Endodermal cell (in vitro differentiated cells): ENCODE data around the gene ZNF580. TPM values are rescaled to one million over a fixed set of nuclear protein-coding genes. Genes with fewer than 3 reads are reported as not detected.

Experiments
- DNase-seq: peaks from one replicate; pipeline ENCODE4 v3.0.0-alpha.2; 2017
- H3K27ac ChIP-seq: 2 replicates; pipeline ENCODE4 v1.5.1; 2013; ENCODE audit warnings: mild to moderate bottlenecking, low read depth, low read length, moderate library complexity
- H3K27me3 ChIP-seq: 2 replicates; pipeline ENCODE4 v1.6.1; 2013; ENCODE audit warnings: mild to moderate bottlenecking, low read length, moderate library complexity; ENCODE audit not compliant: insufficient read depth, control insufficient read depth, poor library complexity, severe bottlenecking
- H3K36me3 ChIP-seq: 2 replicates; pipeline ENCODE4 v1.7.0; 2013; ENCODE audit warnings: mild to moderate bottlenecking, low read length, moderate library complexity; ENCODE audit not compliant: control insufficient read depth, insufficient read depth
- H3K4me1 ChIP-seq: one replicate; pipeline ENCODE4 v1.7.0; 2013; ENCODE audit warnings: low read length; ENCODE audit not compliant: control insufficient read depth, insufficient read depth
- H3K4me3 ChIP-seq: 2 replicates; pipeline ENCODE4 v1.5.1; 2013; ENCODE audit warnings: mild to moderate bottlenecking, low read length, moderate library complexity
- H3K9ac ChIP-seq: 2 replicates; pipeline ENCODE4 v1.6.1; 2013; ENCODE audit warnings: mild to moderate bottlenecking, low read length, moderate library complexity; ENCODE audit not compliant: poor library complexity, severe bottlenecking; ENCODE audit errors: extremely low read depth
- H3K9me3 ChIP-seq: 2 replicates; pipeline ENCODE4 v1.6.1; 2013; ENCODE audit warnings: mild to moderate bottlenecking, low read length, moderate library complexity; ENCODE audit not compliant: control insufficient read depth
- H3K27ac Mint-ChIP-seq: 2 replicates; pipeline ENCODE4 v1.8.0; 2020; ENCODE audit warnings: mixed read lengths
- H3K27me3 Mint-ChIP-seq: 2 replicates; pipeline ENCODE4 v1.8.0; 2021; ENCODE audit warnings: mild to moderate bottlenecking, mixed read lengths; ENCODE audit not compliant: insufficient read depth
- H3K36me3 Mint-ChIP-seq: 2 replicates; pipeline ENCODE4 v1.8.0; 2020; ENCODE audit warnings: low read depth, mixed read lengths
- H3K4me1 Mint-ChIP-seq: 2 replicates; pipeline ENCODE4 v1.8.0; 2020; ENCODE audit warnings: mixed read lengths
- H3K4me3 Mint-ChIP-seq: 2 replicates; pipeline ENCODE4 v1.8.0; 2020; ENCODE audit warnings: mild to moderate bottlenecking, moderate library complexity, mixed read lengths
- H3K9me3 Mint-ChIP-seq: 2 replicates; pipeline ENCODE4 v1.8.0; 2020; ENCODE audit warnings: mild to moderate bottlenecking, mixed read lengths
- whole genome bisulfite sequencing, 2 experiments: methylation state at CpG; one replicate each; pipeline versions ENCODE4 v1.1.5 to v1.1.7; 2013; ENCODE audit warnings: missing lambda C conversion rate in 2 of 2, mixed read lengths in 1 of 2; ENCODE audit not compliant: insufficient coverage in 1 of 2, insufficient read length in 1 of 2; 5-methylcytosine and 5-hydroxymethylcytosine counted together
- total RNA-seq, 2 donors: library from RNA; stranded (reverse); fragmentation: NEBNext Ultra II Directional in 1 of 2; extraction: Animal tissue kit (Norgen Biotek cat#: 25700) in 1 of 2; gene quantifications; 2 replicates in 1 of 2; 3 replicates in 1 of 2; pipeline ENCODE4 v1.2.1, GENCODE V29; 2021
- TF ChIP-seq, protein P1 (sequence below): fragments of 200-600 bp; sonication (generic); conservative IDR thresholded peaks from 2 replicates; pipeline ENCODE4 v1.5.0; 2021; ENCODE audit warnings: antibody characterized with exemption, mild to moderate bottlenecking

ZNF580 gene
- total RNA-seq, 2 donors from 2014 or later: 27.3 to 38.6 TPM

DNA sequence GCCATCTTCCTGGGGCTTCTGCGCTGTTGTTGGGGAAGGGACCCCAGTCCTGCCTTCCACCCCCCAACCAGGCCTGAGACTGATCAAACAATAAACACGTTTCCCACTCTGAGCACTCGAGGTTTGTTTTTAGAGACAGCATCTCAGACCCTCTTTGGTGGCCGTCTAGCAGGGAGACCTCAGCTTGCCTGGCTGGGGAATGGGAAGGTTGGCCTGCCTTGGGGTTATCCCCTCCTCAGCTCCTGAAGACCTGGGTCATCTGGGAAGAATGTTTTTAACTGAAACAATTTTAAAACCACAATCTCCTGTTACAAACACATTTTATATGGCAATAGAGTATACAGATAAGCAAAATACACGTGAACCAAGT is 4.7 kb downstream of the ZNF580 start:
- Mint-ChIP-seq H3K27me3 (no peaks in the 10 kb centered on the region), H3K4me3 (peak overlapping the region; percentile 90), H3K36me3 (peaks cover 18% of the 10 kb centered on the region), H3K4me1 (peaks cover 17% of the 10 kb centered on the region), H3K27ac (no peak overlapping the region), H3K9me3 (no peaks in the 10 kb centered on the region)
- WGBS, 2 experiments: 82 to 84% methylated on average over 3 to 5 of the region's 5 CpGs
- no peaks in the 10 kb centered on the region for H3K9me3 ChIP-seq
- peak overlapping the region; percentile 92 for H3K4me3 ChIP-seq
- H3K4me1 ChIP-seq: peaks cover 13% of the 10 kb centered on the region
- H3K27ac ChIP-seq: no peak overlapping the region
- no peak overlapping the region for H3K9ac ChIP-seq
- H3K36me3 ChIP-seq: peaks cover 14% of the 10 kb centered on the region
- no peaks in the 10 kb centered on the region for H3K27me3 ChIP-seq
- TF ChIP-seq, protein P1, sequence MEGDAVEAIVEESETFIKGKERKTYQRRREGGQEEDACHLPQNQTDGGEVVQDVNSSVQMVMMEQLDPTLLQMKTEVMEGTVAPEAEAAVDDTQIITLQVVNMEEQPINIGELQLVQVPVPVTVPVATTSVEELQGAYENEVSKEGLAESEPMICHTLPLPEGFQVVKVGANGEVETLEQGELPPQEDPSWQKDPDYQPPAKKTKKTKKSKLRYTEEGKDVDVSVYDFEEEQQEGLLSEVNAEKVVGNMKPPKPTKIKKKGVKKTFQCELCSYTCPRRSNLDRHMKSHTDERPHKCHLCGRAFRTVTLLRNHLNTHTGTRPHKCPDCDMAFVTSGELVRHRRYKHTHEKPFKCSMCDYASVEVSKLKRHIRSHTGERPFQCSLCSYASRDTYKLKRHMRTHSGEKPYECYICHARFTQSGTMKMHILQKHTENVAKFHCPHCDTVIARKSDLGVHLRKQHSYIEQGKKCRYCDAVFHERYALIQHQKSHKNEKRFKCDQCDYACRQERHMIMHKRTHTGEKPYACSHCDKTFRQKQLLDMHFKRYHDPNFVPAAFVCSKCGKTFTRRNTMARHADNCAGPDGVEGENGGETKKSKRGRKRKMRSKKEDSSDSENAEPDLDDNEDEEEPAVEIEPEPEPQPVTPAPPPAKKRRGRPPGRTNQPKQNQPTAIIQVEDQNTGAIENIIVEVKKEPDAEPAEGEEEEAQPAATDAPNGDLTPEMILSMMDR: no peak
- DNase-seq: no peak

DNA sequence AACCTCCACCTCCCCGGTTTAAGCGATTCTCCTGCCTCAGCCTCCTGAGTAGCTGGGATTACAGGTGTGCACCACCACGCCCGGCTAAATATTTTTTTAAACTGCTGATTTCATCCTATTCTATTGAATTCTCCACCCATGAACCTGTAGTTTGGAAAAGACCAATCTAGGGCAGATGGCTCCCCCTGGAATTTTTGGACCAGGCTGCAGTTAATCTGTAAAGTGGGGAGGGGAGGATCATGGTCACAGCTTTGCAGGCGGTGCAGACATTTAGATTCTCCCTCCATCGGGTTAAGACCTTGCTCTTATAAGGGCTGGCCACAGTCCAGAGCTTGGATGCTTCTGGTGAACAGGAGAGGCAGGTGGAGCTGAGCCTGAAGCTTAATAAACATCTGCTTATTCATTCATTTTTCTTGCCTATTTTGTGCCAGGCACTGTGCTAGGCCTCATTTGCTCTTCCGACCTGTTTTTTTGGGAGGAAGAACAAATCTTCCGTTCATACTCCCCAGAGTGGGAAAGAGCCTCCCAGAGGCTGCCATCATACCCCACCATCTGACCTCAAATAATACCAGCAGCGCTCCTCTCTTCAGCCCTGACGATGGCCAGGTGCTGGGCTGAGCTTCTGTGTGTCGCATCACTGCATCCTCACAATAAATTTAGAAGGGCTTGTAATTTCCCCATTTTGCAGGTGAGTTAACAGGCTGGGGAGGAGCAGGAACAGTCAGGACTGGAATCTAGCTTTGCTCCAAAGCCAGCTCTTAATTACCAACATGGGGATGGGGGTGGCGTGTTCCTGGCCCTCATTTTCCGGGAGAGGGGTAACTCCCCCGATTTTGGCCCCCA is 6.3 kb downstream of the ZNF580 start:
- H3K9me3 Mint-ChIP-seq: no peaks in the 10 kb centered on the region
- Histone ChIP-seq H3K27me3 (no peaks in the 10 kb centered on the region), H3K9me3 (no peaks in the 10 kb centered on the region), H3K4me3 (peak overlapping the region; percentile 85), H3K27ac (no peak overlapping the region), H3K9ac (peak overlapping the region; percentile 68), H3K4me1 (peaks cover 13% of the 10 kb centered on the region), H3K36me3 (peaks cover 18% of the 10 kb centered on the region)
- DNase-seq: no peak
- peaks cover 15% of the 10 kb centered on the region for H3K4me1 Mint-ChIP-seq
- 56 to 77% methylated on average over 8 to 14 of the region's 14 CpGs for WGBS, 2 experiments
- peaks cover 2% of the 10 kb centered on the region for H3K27me3 Mint-ChIP-seq
- peak overlapping the region; percentile 72 for H3K4me3 Mint-ChIP-seq
- peak overlapping the region; percentile 75 for H3K27ac Mint-ChIP-seq
- TF ChIP-seq, protein P1: no peak
- H3K36me3 Mint-ChIP-seq: peaks cover 21% of the 10 kb centered on the region

DNA sequence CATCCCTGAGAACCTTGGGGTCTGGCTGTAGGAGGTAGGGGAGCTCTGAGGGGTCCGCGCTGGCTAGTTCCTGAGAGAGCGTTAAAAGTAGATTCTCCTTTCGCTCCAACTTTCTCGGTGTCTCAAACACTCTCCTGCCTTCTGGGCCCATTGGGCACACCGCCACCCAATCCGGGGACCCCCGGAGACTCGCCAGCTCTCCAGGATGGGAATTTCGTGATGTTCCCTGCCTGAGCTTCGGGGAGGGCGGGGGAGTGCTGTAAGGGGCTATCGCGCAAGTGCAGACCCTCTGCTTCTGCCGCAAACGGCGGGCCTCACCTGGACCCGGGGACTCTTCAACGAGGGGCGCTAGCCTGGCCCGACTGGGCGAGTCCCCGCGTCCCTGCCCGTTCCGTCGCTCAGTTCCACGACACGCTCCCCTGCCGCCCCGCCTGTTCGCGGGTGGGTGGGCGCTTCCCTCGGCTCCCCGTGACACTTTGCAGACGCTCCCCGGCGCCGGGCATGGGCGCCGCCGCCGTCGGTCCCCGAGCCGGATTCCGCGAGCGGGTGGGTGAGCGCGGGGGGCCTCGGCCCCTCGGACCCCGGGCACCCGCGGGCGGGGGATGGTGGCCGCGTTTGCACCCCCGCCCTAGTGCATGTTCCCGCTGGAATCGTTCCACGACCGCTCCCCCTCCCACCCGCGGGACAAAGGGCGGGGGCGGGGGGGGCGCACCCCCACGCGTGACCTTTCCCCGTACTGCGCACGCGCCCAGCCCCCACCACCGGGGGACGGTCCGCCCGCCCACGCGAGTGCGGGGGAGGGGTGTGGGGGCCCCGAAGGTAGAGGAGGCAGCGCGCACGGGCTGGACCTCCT is 7.2 kb downstream of the ZNF580 start, which contains the start of gene CCDC106:
TSS of gene CCDC106 (plus strand) at position 481 of the 853 bp plus-strand sequence. CDS start 835 bp downstream, outside the sequence.
- Histone ChIP-seq H3K27ac (no peak within 1 kb of the TSS), H3K36me3 (peaks cover 22% of the 10 kb centered on the region), H3K9ac (peak within 1 kb of the TSS; percentile 68), H3K27me3 (no peaks in the 10 kb centered on the region), H3K4me3 (peak within 1 kb of the TSS; percentile 85), H3K9me3 (no peaks in the 10 kb centered on the region), H3K4me1 (peaks cover 13% of the 10 kb centered on the region)
- DNase-seq: peak; percentile 91
- 1% methylated on average over 38 to 79 of the region's 87 CpGs for WGBS, 2 experiments
- Mint-ChIP-seq H3K4me3 (peak within 1 kb of the TSS; percentile 72), H3K27ac (peak within 1 kb of the TSS; percentile 91), H3K9me3 (no peaks in the 10 kb centered on the region), H3K4me1 (peaks cover 14% of the 10 kb centered on the region), H3K36me3 (peaks cover 25% of the 10 kb centered on the region), H3K27me3 (peaks cover 2% of the 10 kb centered on the region)
- TF ChIP-seq, protein P1: no peak
